ENCODE data around the gene PILRA. TPM values are rescaled to one million over a fixed set of nuclear protein-coding genes. Genes with fewer than 3 reads are reported as not detected.
A peak's percentile ranks its signal among the peaks of the same experiment; 100 is the strongest.

PILRA gene
- total and polyA plus RNA-seq, 10 of the 15 experiments (the other 5 are each of a cell fraction or from before 2014, with no cell fraction given), result 6.6 to 43.3 (median 11.5) TPM

DNA sequence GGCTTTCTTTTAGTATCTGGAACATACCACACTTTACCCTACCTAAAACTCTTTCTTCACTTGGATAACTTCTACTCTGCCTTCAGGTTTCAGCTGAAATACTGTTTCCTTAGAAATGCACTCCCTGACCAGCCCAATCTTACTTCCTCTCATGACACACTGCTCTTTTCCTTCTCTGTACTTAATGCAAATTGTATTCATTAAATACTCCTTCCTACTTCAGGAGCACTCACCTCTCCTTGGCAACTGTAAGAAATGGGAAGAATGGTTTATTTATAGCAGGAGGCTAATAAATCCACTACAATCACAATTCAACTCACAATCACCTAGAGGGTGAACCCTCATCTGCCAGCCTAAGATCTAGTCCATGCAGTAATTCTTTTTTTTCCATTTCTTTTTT, 40.1 kb downstream of the PILRA start (continued):
- TF ChIP-seq, protein P1, sequence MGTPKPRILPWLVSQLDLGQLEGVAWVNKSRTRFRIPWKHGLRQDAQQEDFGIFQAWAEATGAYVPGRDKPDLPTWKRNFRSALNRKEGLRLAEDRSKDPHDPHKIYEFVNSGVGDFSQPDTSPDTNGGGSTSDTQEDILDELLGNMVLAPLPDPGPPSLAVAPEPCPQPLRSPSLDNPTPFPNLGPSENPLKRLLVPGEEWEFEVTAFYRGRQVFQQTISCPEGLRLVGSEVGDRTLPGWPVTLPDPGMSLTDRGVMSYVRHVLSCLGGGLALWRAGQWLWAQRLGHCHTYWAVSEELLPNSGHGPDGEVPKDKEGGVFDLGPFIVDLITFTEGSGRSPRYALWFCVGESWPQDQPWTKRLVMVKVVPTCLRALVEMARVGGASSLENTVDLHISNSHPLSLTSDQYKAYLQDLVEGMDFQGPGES (IDR thresholded peaks at IDR 0.05), result no peak

DNA sequence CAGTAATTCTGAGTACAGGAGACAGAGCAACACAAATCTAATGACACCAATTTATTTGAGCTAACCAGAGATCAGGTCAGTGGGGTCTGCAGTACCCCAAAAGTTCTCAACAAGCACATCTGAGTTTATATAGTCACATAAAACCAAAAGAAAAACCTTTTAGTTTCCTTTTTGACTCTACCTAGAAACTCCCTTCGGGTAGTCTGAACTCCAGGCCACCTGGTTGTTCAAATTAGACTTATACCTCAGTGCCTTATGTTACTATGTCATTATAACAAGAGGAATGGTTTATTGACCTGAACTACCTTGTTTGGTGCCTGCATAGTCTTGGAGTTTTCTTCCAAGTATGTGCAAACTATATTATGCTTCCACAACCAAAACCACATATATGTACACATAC, 40.6 kb downstream of the PILRA start:
- Histone ChIP-seq H3K4me3 (no peak overlapping the region), H3K27me3 (replicated peaks in 1 of 2; ENCODE audit: control insufficient read depth in 2 of 2, insufficient read depth in 2 of 2, low read length in 1 of 2) (no peaks in the 10 kb centered on the region), H3K9ac (ENCODE audit: control insufficient read depth, insufficient read depth, low read length) (0 out of 2 replicates have a peak overlapping the region, but pooled peaks have one; percentile 19), H3K36me3 (ENCODE audit: control insufficient read depth in 2 of 2, insufficient read depth in 2 of 2, low read length in 1 of 2) (no peaks in the 10 kb centered on the region), H2AFZ (ENCODE audit: control insufficient read depth, low read depth, low read length) (peak overlapping the region; percentile 54; the same call in 1 of the 2 replicates), H3K79me2 (ENCODE audit: control insufficient read depth, insufficient read depth, low read length) (no peaks in the 10 kb centered on the region), H4K20me1 (ENCODE audit: control insufficient read depth, insufficient read depth) (no peaks in the 10 kb centered on the region), H3K4me1 (ENCODE audit: control insufficient read depth, insufficient read depth, low read length) (peaks cover 14% of the 10 kb centered on the region), H3K9me3 (replicated peaks; ENCODE audit: control insufficient read depth, insufficient read depth, low read length) (no peaks in the 10 kb centered on the region; the same call in 2 of the 3 replicates), H3K4me2 (ENCODE audit: control insufficient read depth, insufficient read depth) (peak overlapping the region; percentile 73), H3K27ac (ENCODE audit: control insufficient read depth, insufficient read depth) (peak overlapping the region; percentile 40)
- peak; percentile 80 for ATAC-seq
- 35% methylated on average over 1 of the region's 1 CpG for WGBS (ENCODE audit: insufficient coverage, insufficient replicate concordance, low lambda C conversion rate, missing lambda C conversion rate)
- DNase-seq (ENCODE audit: low read depth, low spot score), result no peak
- in situ Hi-C loops (cut with MboI), result no loop called here
- POLR2A ChIA-PET, result interaction anchor here (0.6 to 1.6 kb wide), 4 partner anchors 9 to 23 kb away, joined by 3 to 4 read pairs (median 4); no protein-coding TSS in a partner anchor
- intact Hi-C loops (cut with micrococcal nuclease; ENCODE audit: unreplicated experiment), result no loop called here
- SMC1A ChIA-PET (ENCODE audit: uncharacterized antibody, unreplicated experiment), result interaction anchor here (1.5 to 2.4 kb wide), 4 partner anchors 9 to 49 kb away, joined by 3 to 8 read pairs (median 6); no protein-coding TSS in a partner anchor
- no TSS peak for BruUV-seq (replicated peaks)
- RAD21 ChIA-PET (ENCODE audit: unreplicated experiment), result interaction anchor here (1.6 kb wide), 1 partner anchor 40 kb away, joined by 5 read pairs; no protein-coding TSS in a partner anchor
- CTCF ChIA-PET, result interaction anchor here (1.7 to 2.8 kb wide), 2 partner anchors 39 to 281 kb away, joined by 7 read pairs; no protein-coding TSS in a partner anchor
- TF ChIP-seq ASH2L (IDR thresholded peaks at IDR 0.05; ENCODE audit: borderline replicate concordance, low read depth), result no peak
- no peak for TF ChIP-seq ETV6 (conservative IDR thresholded peaks at IDR 0.05 in 1 of 2, IDR thresholded peaks at IDR 0.05 in 1 of 2; ENCODE audit: borderline replicate concordance in 1 of 2, low read depth in 1 of 2)
- TF ChIP-seq TAF1 (IDR thresholded peaks at IDR 0.05; ENCODE audit: borderline replicate concordance, low read depth, low read length), result no peak
- TF ChIP-seq POLR2A (IDR thresholded peaks at IDR 0.05; ENCODE audit: low read depth, low read length), result no peak
- TF ChIP-seq, protein P2, sequence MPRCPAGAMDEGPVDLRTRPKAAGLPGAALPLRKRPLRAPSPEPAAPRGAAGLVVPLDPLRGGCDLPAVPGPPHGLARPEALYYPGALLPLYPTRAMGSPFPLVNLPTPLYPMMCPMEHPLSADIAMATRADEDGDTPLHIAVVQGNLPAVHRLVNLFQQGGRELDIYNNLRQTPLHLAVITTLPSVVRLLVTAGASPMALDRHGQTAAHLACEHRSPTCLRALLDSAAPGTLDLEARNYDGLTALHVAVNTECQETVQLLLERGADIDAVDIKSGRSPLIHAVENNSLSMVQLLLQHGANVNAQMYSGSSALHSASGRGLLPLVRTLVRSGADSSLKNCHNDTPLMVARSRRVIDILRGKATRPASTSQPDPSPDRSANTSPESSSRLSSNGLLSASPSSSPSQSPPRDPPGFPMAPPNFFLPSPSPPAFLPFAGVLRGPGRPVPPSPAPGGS (IDR thresholded peaks at IDR 0.05; ENCODE audit: borderline replicate concordance, insufficient read depth, low read depth, low read length, poor library complexity, severe bottlenecking), result no peak
- TF ChIP-seq, protein P3, sequence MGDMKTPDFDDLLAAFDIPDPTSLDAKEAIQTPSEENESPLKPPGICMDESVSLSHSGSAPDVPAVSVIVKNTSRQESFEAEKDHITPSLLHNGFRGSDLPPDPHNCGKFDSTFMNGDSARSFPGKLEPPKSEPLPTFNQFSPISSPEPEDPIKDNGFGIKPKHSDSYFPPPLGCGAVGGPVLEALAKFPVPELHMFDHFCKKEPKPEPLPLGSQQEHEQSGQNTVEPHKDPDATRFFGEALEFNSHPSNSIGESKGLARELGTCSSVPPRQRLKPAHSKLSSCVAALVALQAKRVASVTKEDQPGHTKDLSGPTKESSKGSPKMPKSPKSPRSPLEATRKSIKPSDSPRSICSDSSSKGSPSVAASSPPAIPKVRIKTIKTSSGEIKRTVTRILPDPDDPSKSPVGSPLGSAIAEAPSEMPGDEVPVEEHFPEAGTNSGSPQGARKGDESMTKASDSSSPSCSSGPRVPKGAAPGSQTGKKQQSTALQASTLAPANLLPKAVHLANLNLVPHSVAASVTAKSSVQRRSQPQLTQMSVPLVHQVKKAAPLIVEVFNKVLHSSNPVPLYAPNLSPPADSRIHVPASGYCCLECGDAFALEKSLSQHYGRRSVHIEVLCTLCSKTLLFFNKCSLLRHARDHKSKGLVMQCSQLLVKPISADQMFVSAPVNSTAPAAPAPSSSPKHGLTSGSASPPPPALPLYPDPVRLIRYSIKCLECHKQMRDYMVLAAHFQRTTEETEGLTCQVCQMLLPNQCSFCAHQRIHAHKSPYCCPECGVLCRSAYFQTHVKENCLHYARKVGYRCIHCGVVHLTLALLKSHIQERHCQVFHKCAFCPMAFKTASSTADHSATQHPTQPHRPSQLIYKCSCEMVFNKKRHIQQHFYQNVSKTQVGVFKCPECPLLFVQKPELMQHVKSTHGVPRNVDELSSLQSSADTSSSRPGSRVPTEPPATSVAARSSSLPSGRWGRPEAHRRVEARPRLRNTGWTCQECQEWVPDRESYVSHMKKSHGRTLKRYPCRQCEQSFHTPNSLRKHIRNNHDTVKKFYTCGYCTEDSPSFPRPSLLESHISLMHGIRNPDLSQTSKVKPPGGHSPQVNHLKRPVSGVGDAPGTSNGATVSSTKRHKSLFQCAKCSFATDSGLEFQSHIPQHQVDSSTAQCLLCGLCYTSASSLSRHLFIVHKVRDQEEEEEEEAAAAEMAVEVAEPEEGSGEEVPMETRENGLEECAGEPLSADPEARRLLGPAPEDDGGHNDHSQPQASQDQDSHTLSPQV (IDR thresholded peaks at IDR 0.05), result no peak
- TF ChIP-seq SMAD1 (IDR thresholded peaks at IDR 0.05; ENCODE audit: low read depth, partially characterized antibody), result no peak
- no peak for TF ChIP-seq SMAD5 (IDR thresholded peaks at IDR 0.05; ENCODE audit: low read depth)
- no peak for TF ChIP-seq HDAC2 (IDR thresholded peaks at IDR 0.05)
- FAIRE-seq, result no peak
